Measurements from ENCODE around the gene NEB. TPM values are rescaled to one million over a fixed set of nuclear protein-coding genes. Genes with fewer than 3 reads are reported as not detected.

The NEB gene
- 0.18 to 0.49 TPM (median 0.35 TPM) in 5 replicates for total RNA-seq (2022; extraction: Qiagen RNA extraction)

GRCh38 chr2:151733771-151734672 is at the start of gene NEB:
TSS of gene NEB (minus strand) at chr2:151734476. CDS start at chr2:151733156, 1,320 bp downstream.

Other genes with a start within 250 kb of the NEB start
- gene ARL5A, start 93.9 kb upstream of the NEB start, total RNA-seq (2022; extraction: Qiagen RNA extraction) = 19.8 to 29.9 TPM (median 27.5 TPM) in 5 replicates

All from A549 treated with dexamethasone at 1 μM for 4 hours (cell line).